Kidney (tissue), 14 donors: Measurements from ENCODE around the gene SLC35A1. TPM values are rescaled to one million over a fixed set of nuclear protein-coding genes. Genes with fewer than 3 reads are reported as not detected.

Experiments used
- DNase-seq, 5 donors: peaks; one replicate each; pipeline ENCODE4 v3.0.0-alpha.2; 2013 to 2020
- FAIRE-seq: peaks from 2 replicates; lab custom pipeline; 2012; peaks lifted over from hg19 to GRCh38; lab: Jason Lieb, UNC
- H3K27ac ChIP-seq, 2 donors: one replicate each; pipeline ENCODE4 v1.7.0; 2013; ENCODE audit warnings: low read depth in 2 of 2, low read length in 2 of 2, inconsistent platforms in 1 of 2
- H3K27me3 ChIP-seq: one replicate; pipeline ENCODE4 v1.7.1; 2013; ENCODE audit warnings: low read length, inconsistent platforms; ENCODE audit not compliant: control insufficient read depth, insufficient read depth
- H3K36me3 ChIP-seq, 3 donors: one replicate each; pipeline versions ENCODE4 v1.7.0 to v1.7.1; 2013; ENCODE audit warnings: low read length in 3 of 3, control low read depth in 1 of 3, inconsistent platforms in 1 of 3; ENCODE audit not compliant: insufficient read depth in 3 of 3, control insufficient read depth in 2 of 3
- H3K4me1 ChIP-seq, 3 donors: one replicate each; pipeline versions ENCODE4 v1.7.0 to v1.7.1; 2013; ENCODE audit warnings: low read length in 3 of 3, inconsistent platforms in 1 of 3, low read depth in 1 of 3; ENCODE audit not compliant: control insufficient read depth in 2 of 3, insufficient read depth in 2 of 3
- H3K4me3 ChIP-seq, 3 donors: one replicate each; pipeline versions ENCODE4 v1.7.0 to v1.8.1; 2013; ENCODE audit warnings: low read length in 3 of 3, control low read depth in 1 of 3, inconsistent platforms in 1 of 3
- H3K9ac ChIP-seq, 3 donors: one replicate each; pipeline versions ENCODE4 v1.7.0 to v1.7.1; 2013; ENCODE audit warnings: low read length in 3 of 3, control low read depth in 1 of 3, inconsistent platforms in 1 of 3
- H3K9me3 ChIP-seq, 3 donors: one replicate each; pipeline versions ENCODE4 v1.7.0 to v1.7.1; 2013; ENCODE audit warnings: low read length in 3 of 3, control low read depth in 1 of 3, inconsistent platforms in 1 of 3; ENCODE audit not compliant: control insufficient read depth in 2 of 3, insufficient read depth in 1 of 3
- CTCF ChIP-seq: IDR thresholded peaks from 3 replicates; pipeline ENCODE4 v1.5.1; 2012; ENCODE audit warnings: mild to moderate bottlenecking, moderate library complexity, borderline replicate concordance; ENCODE audit not compliant: insufficient read depth; ENCODE audit errors: extremely low read depth
- intact Hi-C: fragments of 100-400 bp; cut with DNase I; formaldehyde crosslinking; loops from one replicate; pipeline ENCODE4 v1.11.1; 2022
- polyA plus RNA-seq: library from polyadenylated mRNA; stranded (reverse); fragments of 350-450 nt; fragmentation: Illumina TruSeq; extraction: RNeasy Lipid Tissue Mini Kit (QIAGEN cat#74804); gene quantifications from one replicate; pipeline ENCODE4 v1.2.3, GENCODE V29; 2014; ENCODE audit warnings: low read depth, low replicate concordance; ENCODE audit not compliant: insufficient read depth
- total RNA-seq: library from RNA; stranded (reverse); fragmentation: NEBNext Ultra II Directional; extraction: Animal tissue kit (Norgen Biotek cat#: 25700); gene quantifications from one replicate; pipeline ENCODE4 v1.2.1, GENCODE V29; 2021
- donor health status: control.
- donor health status: control.
- donor health status: control.
- donor health status: control.
- donor health status: control.
- donor health status: DM: yes; HTN: yes; CAD: no.
- donor health status: Normal renal cell carcinoma (clear cell type).

Gene SLC35A1
- total and polyA plus RNA-seq, 2 donors from 2014 or later = 18.1 to 20.4 TPM

- intact Hi-C loops = no loop called here
- H3K27ac ChIP-seq = no peak overlapping the region
- H3K27me3 ChIP-seq = no peaks in the 10 kb centered on the region
- DNase-seq = no peak
- H3K36me3 ChIP-seq = peaks cover 2 to 8% (median 4%) of the 10 kb centered on the region in 3 donors
- no peak for TF ChIP-seq CTCF
- H3K4me3 ChIP-seq = no peak overlapping the region
- no peak for FAIRE-seq
- H3K9ac ChIP-seq = no peak overlapping the region
- H3K4me1 ChIP-seq = no peaks in the 10 kb centered on the region
- no peaks in the 10 kb centered on the region for H3K9me3 ChIP-seq
These were observed 56.4 kb downstream of the SLC35A1 start for GRCh38 chr6:87529221-87529620.

- H3K9ac ChIP-seq = no peak overlapping the region
- intact Hi-C loops = no loop called here
- H3K9me3 ChIP-seq = no peaks in the 10 kb centered on the region
- H3K27me3 ChIP-seq = no peaks in the 10 kb centered on the region
- FAIRE-seq = no peak
- no peak overlapping the region for H3K27ac ChIP-seq
- no peak overlapping the region for H3K4me3 ChIP-seq
- TF ChIP-seq CTCF = no peak
- DNase-seq = no peak
- no peaks in the 10 kb centered on the region for H3K4me1 ChIP-seq
- H3K36me3 ChIP-seq = peaks cover 2 to 8% (median 8%) of the 10 kb centered on the region in 3 donors
These were observed 61.7 kb downstream of the SLC35A1 start for GRCh38 chr6:87534377-87535047.

GRCh38 chr6:87538510-87539260 lies 65.9 kb downstream of the SLC35A1 start:
- H3K4me3 ChIP-seq = no peak overlapping the region
- peaks cover 2 to 5% (median 5%) of the 10 kb centered on the region in 3 donors for H3K36me3 ChIP-seq
- no peak overlapping the region for H3K9ac ChIP-seq
- no peak for DNase-seq
- FAIRE-seq = no peak
- H3K27ac ChIP-seq = no peak overlapping the region
- no peaks in the 10 kb centered on the region for H3K27me3 ChIP-seq
- peaks cover 0 to 1% (median 0%) of the 10 kb centered on the region in 3 donors for H3K9me3 ChIP-seq
- no peak for TF ChIP-seq CTCF
- intact Hi-C loops = no loop called here
- peaks cover 0 to 3% (median 0%) of the 10 kb centered on the region in 3 donors for H3K4me1 ChIP-seq
